H1 (cell line): ENCODE data around the gene NOS1AP. TPM values are rescaled to one million over a fixed set of nuclear protein-coding genes. Genes with fewer than 3 reads are reported as not detected.
A peak's percentile ranks its signal among the peaks of the same experiment; 100 is the strongest.

Experiments
- CTCF ChIA-PET: fragments of 300-600 bp; sonication (Branson Sonifier 250); formaldehyde crosslinking; loops from one replicate; lab custom pipeline; 2021; ENCODE audit not compliant: partially characterized antibody; lab: Charles Lee
- POLR2A ChIA-PET: fragments of 300-600 bp; sonication (Branson Sonifier 250); formaldehyde crosslinking; loops from one replicate; lab custom pipeline; 2021; ENCODE audit warnings: inconsistent platforms; ENCODE audit not compliant: partially characterized antibody; lab: Charles Lee
- DNase-seq, 2 experiments: peaks; one replicate each; pipeline versions ENCODE4 v3.0.0 to v3.0.0-alpha.2; 2010 to 2022; ENCODE audit warnings: low spot score in 2 of 2, low read depth in 1 of 2, mixed read lengths in 1 of 2
- FAIRE-seq: peaks from 2 replicates; lab custom pipeline; 2011; peaks lifted over from hg19 to GRCh38; lab: Jason Lieb, UNC
- H2AFZ ChIP-seq: 2 replicates; pipeline ENCODE4 v1.8.1; 2012; ENCODE audit warnings: low read length, inconsistent platforms
- H2AK5ac ChIP-seq: 2 replicates; pipeline ENCODE4 v1.6.1; 2013; ENCODE audit warnings: low read depth, low read length
- H2BK120ac ChIP-seq: replicated peaks from 2 replicates; pipeline ENCODE3; 2013; ENCODE audit warnings: low read depth, low read length, inconsistent platforms
- H2BK12ac ChIP-seq: 2 replicates; pipeline ENCODE4 v1.6.1; 2013; ENCODE audit warnings: low read depth, low read length
- H2BK15ac ChIP-seq: 2 replicates; pipeline ENCODE4 v1.6.1; 2013; ENCODE audit warnings: low read length
- H2BK20ac ChIP-seq: 2 replicates; pipeline ENCODE4 v1.6.1; 2013; ENCODE audit warnings: low read length
- H2BK5ac ChIP-seq: 2 replicates; pipeline ENCODE4 v1.6.1; 2013; ENCODE audit warnings: low read depth, low read length
- H3K14ac ChIP-seq: 2 replicates; pipeline ENCODE4 v1.6.1; 2013; ENCODE audit warnings: inconsistent platforms; ENCODE audit not compliant: insufficient read length
- H3K18ac ChIP-seq: 2 replicates; pipeline ENCODE4 v1.6.1; 2013; ENCODE audit warnings: low read length; ENCODE audit errors: extremely low read depth
- H3K23ac ChIP-seq: 2 replicates; pipeline ENCODE4 v1.6.1; 2013; ENCODE audit warnings: inconsistent platforms; ENCODE audit not compliant: insufficient read length
- H3K23me2 ChIP-seq: 2 replicates; pipeline ENCODE4 v1.6.1; 2013; ENCODE audit warnings: low read depth, low read length
- H3K27ac ChIP-seq: 2 replicates; pipeline ENCODE4 v1.6.1; 2011; ENCODE audit warnings: low read depth, low read length, inconsistent platforms
- H3K27me3 ChIP-seq, 4 experiments: replicated peaks in 1 of 4; 1 replicate in 1 of 4; 2 replicates in 3 of 4; pipeline versions ENCODE4 v1.6.1 to v1.8.1; 2011 to 2013; ENCODE audit warnings: low read length in 3 of 4, mild to moderate bottlenecking in 3 of 4, inconsistent platforms in 2 of 4, mixed read lengths in 2 of 4, moderate library complexity in 1 of 4; ENCODE audit not compliant: control insufficient read depth in 3 of 4, insufficient read depth in 3 of 4; ENCODE audit errors: extremely low read depth in 1 of 4
- H3K36me3 ChIP-seq, 4 experiments: 2 replicates each; pipeline versions ENCODE4 v1.6.1 to v1.8.1; 2011 to 2013; ENCODE audit warnings: mild to moderate bottlenecking in 4 of 4, low read length in 3 of 4, moderate library complexity in 2 of 4, control low read depth in 1 of 4, inconsistent platforms in 1 of 4; ENCODE audit not compliant: insufficient read depth in 4 of 4, control insufficient read depth in 2 of 4
- H3K4ac ChIP-seq: replicated peaks from 2 replicates; pipeline ENCODE3; 2013; ENCODE audit warnings: low read length, low read depth, mixed read lengths, inconsistent platforms; ENCODE audit not compliant: insufficient read length
- H3K4me1 ChIP-seq, 4 experiments: replicated peaks in 1 of 4; 1 replicate in 1 of 4; 2 replicates in 3 of 4; pipeline versions ENCODE4 v1.6.1 to v1.8.1; 2011 to 2013; ENCODE audit warnings: low read length in 3 of 4, inconsistent platforms in 2 of 4, mixed read lengths in 1 of 4; ENCODE audit not compliant: insufficient read depth in 4 of 4, control insufficient read depth in 3 of 4
- H3K4me2 ChIP-seq, 2 experiments: 2 replicates each; pipeline versions ENCODE4 v1.6.1 to v1.8.1; 2011 to 2013; ENCODE audit warnings: low read depth in 2 of 2, low read length in 2 of 2, control low read depth in 1 of 2, inconsistent platforms in 1 of 2, mild to moderate bottlenecking in 1 of 2; ENCODE audit not compliant: insufficient read depth in 1 of 2
- H3K4me3 ChIP-seq, 4 experiments: fragments of 200-600, 300-600 bp in 1 of 4; sonication (generic), shearing (Covaris generic), sonication (Bioruptor Twin) in 1 of 4; 2 replicates each; pipeline versions ENCODE4 v1.5.1 to v1.8.1; 2011 to 2016; ENCODE audit warnings: low read length in 4 of 4, low read depth in 3 of 4, control low read depth in 2 of 4, inconsistent platforms in 2 of 4, mild to moderate bottlenecking in 2 of 4, mixed read lengths in 1 of 4, moderate library complexity in 1 of 4; ENCODE audit not compliant: insufficient read depth in 2 of 4; ENCODE audit errors: extremely low read depth in 1 of 4
- H3K56ac ChIP-seq: replicated peaks from 2 replicates; pipeline ENCODE3; 2013; ENCODE audit warnings: low read depth, mild to moderate bottlenecking, mixed read lengths, low read length, inconsistent platforms; ENCODE audit not compliant: insufficient read length
- H3K79me1 ChIP-seq: 2 replicates; pipeline ENCODE4 v1.6.1; 2013; ENCODE audit warnings: low read depth, low read length, control low read depth
- H3K79me2 ChIP-seq, 2 experiments: 2 replicates each; pipeline versions ENCODE4 v1.6.1 to v1.8.1; 2012 to 2013; ENCODE audit warnings: low read length in 2 of 2, mild to moderate bottlenecking in 2 of 2, inconsistent platforms in 1 of 2; ENCODE audit not compliant: insufficient read depth in 2 of 2, control insufficient read depth in 1 of 2
- H3K9ac ChIP-seq, 4 experiments: replicated peaks in 1 of 4; 1 replicate in 1 of 4; 2 replicates in 3 of 4; pipeline versions ENCODE4 v1.6.1 to v1.8.1; 2011 to 2013; ENCODE audit warnings: low read depth in 3 of 4, low read length in 3 of 4, control low read depth in 2 of 4, mild to moderate bottlenecking in 2 of 4, moderate library complexity in 2 of 4, inconsistent platforms in 1 of 4; ENCODE audit errors: extremely low read depth in 1 of 4
- H3K9me3 ChIP-seq, 2 experiments: 2 replicates each; pipeline versions ENCODE4 v1.6.1 to v1.8.1; 2012 to 2013; ENCODE audit warnings: mild to moderate bottlenecking in 2 of 2, moderate library complexity in 2 of 2, control low read depth in 1 of 2, inconsistent platforms in 1 of 2, low read depth in 1 of 2, low read length in 1 of 2, mixed read lengths in 1 of 2; ENCODE audit not compliant: insufficient read depth in 2 of 2
- H4K20me1 ChIP-seq, 2 experiments: replicated peaks in 1 of 2; 2 replicates each; pipeline versions ENCODE3 to v1.8.1; 2011 to 2013; ENCODE audit warnings: inconsistent platforms in 2 of 2, low read length in 2 of 2, mild to moderate bottlenecking in 1 of 2; ENCODE audit not compliant: insufficient read depth in 2 of 2, control insufficient read depth in 1 of 2
- H4K5ac ChIP-seq: 2 replicates; pipeline ENCODE4 v1.6.1; 2013; ENCODE audit warnings: low read length, low read depth, mixed read lengths, inconsistent platforms; ENCODE audit not compliant: insufficient read length
- H4K8ac ChIP-seq: 2 replicates; pipeline ENCODE4 v1.8.0; 2013; ENCODE audit warnings: mild to moderate bottlenecking, moderate library complexity, low read length, inconsistent platforms; ENCODE audit not compliant: insufficient read depth; ENCODE audit errors: extremely low read depth
- H4K91ac ChIP-seq: replicated peaks from 2 replicates; pipeline ENCODE3; 2013; ENCODE audit warnings: low read length, mixed read lengths, inconsistent platforms; ENCODE audit not compliant: insufficient read length
- EGR1 ChIP-seq: IDR thresholded peaks from 2 replicates; pipeline ENCODE4 v1.6.1; 2011; ENCODE audit warnings: low read depth, low read length, borderline replicate concordance
- EP300 ChIP-seq, 2 experiments: IDR thresholded peaks; 1 replicate in 1 of 2; 2 replicates in 1 of 2; pipeline ENCODE4 v1.6.1; 2011 to 2012; ENCODE audit warnings: low read depth in 2 of 2, low read length in 2 of 2, mild to moderate bottlenecking in 2 of 2, borderline replicate concordance in 1 of 2, inconsistent platforms in 1 of 2, moderate library complexity in 1 of 2
- FOSL1 ChIP-seq: IDR thresholded peaks from 2 replicates; pipeline ENCODE4 v1.6.1; 2011; ENCODE audit warnings: mild to moderate bottlenecking, low read depth, low read length, moderate library complexity; ENCODE audit not compliant: insufficient read depth
- GABPA ChIP-seq: IDR thresholded peaks from 2 replicates; pipeline ENCODE4 v1.6.1; 2011; ENCODE audit warnings: mild to moderate bottlenecking, low read length, moderate library complexity, borderline replicate concordance; ENCODE audit not compliant: insufficient read depth
- KDM4A ChIP-seq: IDR thresholded peaks from one replicate; pipeline ENCODE4 v1.7.1; 2012; ENCODE audit warnings: low read depth, mild to moderate bottlenecking, moderate library complexity, low read length, inconsistent platforms; ENCODE audit not compliant: severe bottlenecking
- KDM5A ChIP-seq: fragments of 200-600 bp; IDR thresholded peaks from 2 replicates; pipeline ENCODE4 v1.7.1; 2012; ENCODE audit warnings: mild to moderate bottlenecking, low read length, inconsistent platforms, mixed read lengths
- MAFK ChIP-seq: IDR thresholded peaks from 2 replicates; pipeline ENCODE4 v1.6.1; 2012; ENCODE audit warnings: low read depth, mild to moderate bottlenecking, improper control_type of control experiment, low read length
- NRF1 ChIP-seq: IDR thresholded peaks from 2 replicates; pipeline ENCODE4 v1.6.1; 2011; ENCODE audit warnings: mild to moderate bottlenecking, low read depth, low read length, improper control_type of control experiment
- RAD21 ChIP-seq, 2 experiments: IDR thresholded peaks in 1 of 2; conservative IDR thresholded peaks in 1 of 2; 2 replicates each; pipeline ENCODE4 v1.6.1; 2011; ENCODE audit warnings: low read depth in 2 of 2, low read length in 2 of 2, improper control_type of control experiment in 1 of 2, inconsistent platforms in 1 of 2, mild to moderate bottlenecking in 1 of 2, moderate library complexity in 1 of 2
- SRF ChIP-seq: IDR thresholded peaks from 2 replicates; pipeline ENCODE4 v1.6.1; 2011; ENCODE audit warnings: mild to moderate bottlenecking, low read depth, low read length, moderate library complexity
- TAF1 ChIP-seq: IDR thresholded peaks from 2 replicates; pipeline ENCODE4 v1.6.1; 2011; ENCODE audit warnings: mild to moderate bottlenecking, low read depth, low read length
- YY1 ChIP-seq: IDR thresholded peaks from 2 replicates; pipeline ENCODE4 v1.6.1; 2011; ENCODE audit warnings: low read depth, mild to moderate bottlenecking, low read length
- ZNF274 ChIP-seq: IDR thresholded peaks from 2 replicates; pipeline ENCODE4 v1.7.0; 2012; ENCODE audit warnings: low read length, borderline replicate concordance; ENCODE audit errors: extremely low read depth
- WGBS, 2 experiments: shearing (Covaris generic) in 1 of 2; methylation state at CpG; one replicate each; pipeline versions ENCODE4 v1.1.6 to v1.1.7; 2013 to 2015; ENCODE audit warnings: low lambda C conversion rate in 2 of 2, mixed read lengths in 2 of 2, inconsistent platforms in 1 of 2, low coverage in 1 of 2, missing lambda C conversion rate in 1 of 2; ENCODE audit not compliant: insufficient replicate concordance in 2 of 2, insufficient coverage in 1 of 2, insufficient read length in 1 of 2; ENCODE audit errors: extremely low coverage in 1 of 2, missing lambda C conversion rate in 1 of 2; 5-methylcytosine and 5-hydroxymethylcytosine counted together
- polyA plus RNA-seq, 7 experiments: library from polyadenylated mRNA; depleted of rRNA in 3 of 7; stranded (reverse) in 5 of 7; unstranded in 2 of 7; fragments of >200 nt in 5 of 7; fragments of 200-250 nt in 2 of 7; gene quantifications; 1 replicate in 5 of 7; 2 replicates in 1 of 7; 4 replicates in 1 of 7; pipeline versions ENCODE4 v1.2.1 to v1.2.3, GENCODE V29; 2011 to 2013; ENCODE audit warnings: missing spikeins in 2 of 7, mixed read lengths in 2 of 7
- total RNA-seq: library from RNA; stranded (reverse); fragmentation: NEBNext Ultra II Directional; extraction: Animal tissue kit (Norgen Biotek cat#: 25700); gene quantifications from 2 replicates; pipeline ENCODE4 v1.2.1, GENCODE V29; 2021

Gene NOS1AP
- total and polyA plus RNA-seq, 2 of the 8 experiments (the other 6 are each of a cell fraction or from before 2014, with no cell fraction given): 2.4 to 12.1 TPM

GRCh38 chr1:162397943-162398560, 328.6 kb downstream of the NOS1AP start:
- Histone ChIP-seq H2BK120ac (no peak overlapping the region), H3K9ac (no peak overlapping the region), H3K27me3 (no peaks in the 10 kb centered on the region), H3K14ac (no peak overlapping the region), H3K4me1 (peaks cover 2 to 13% (median 5%) of the 10 kb centered on the region in 4 experiments; a peak in 3 of 7 replicates), H4K8ac (no peak overlapping the region), H3K4me2 (no peak overlapping the region), H3K36me3 (no peaks in the 10 kb centered on the region), H3K9me3 (no peaks in the 10 kb centered on the region), H4K20me1 (no peaks in the 10 kb centered on the region), H2AFZ (peak overlapping the region; percentile 54; the same call in 1 of the 2 replicates), H2BK20ac (no peak overlapping the region), H2AK5ac (no peak overlapping the region), H3K23ac (no peak overlapping the region), H3K4me3 (no peak overlapping the region), H4K91ac (no peak overlapping the region), H3K18ac (no peak overlapping the region), H2BK12ac (no peak overlapping the region), H3K23me2 (no peaks in the 10 kb centered on the region), H3K27ac (no peak overlapping the region), H3K79me1 (no peaks in the 10 kb centered on the region), H3K79me2 (no peaks in the 10 kb centered on the region), H2BK5ac (peak overlapping the region; percentile 38; the same call in 1 of the 2 replicates), H4K5ac (no peak overlapping the region), H2BK15ac (no peak overlapping the region), H3K56ac (no peak overlapping the region), H3K4ac (no peak overlapping the region)
- DNase-seq (peak in 1 of 2 experiments; percentile 33), FAIRE-seq (no peak)
- ChIA-PET POLR2A (interaction anchor here (0.7 to 1.5 kb wide), 4 partner anchors 9 to 89 kb away, joined by 3 to 5 read pairs (median 3); no protein-coding TSS in a partner anchor), CTCF (interaction anchor here (0.9 to 2.2 kb wide), 8 partner anchors 9 to 79 kb away, joined by 3 to 11 read pairs (median 3); no protein-coding TSS in a partner anchor)
- 91% methylated on average over 3 of the region's 3 CpGs; no CpG with 5 or more reads in 1 of the 2 experiments for WGBS, 2 experiments
- TF ChIP-seq SRF (no peak), FOSL1 (no peak), GABPA (no peak), ZNF274 (no peak), NRF1 (no peak), YY1 (no peak), TAF1 (no peak), EGR1 (no peak), EP300 (IDR thresholded peaks at IDR 0.05; ENCODE audit: borderline replicate concordance in 1 of 2, low read depth in 2 of 2, low read length in 2 of 2) (no peak), MAFK (no peak), RAD21 (IDR thresholded peaks at IDR 0.05 in 1 of 2, conservative IDR thresholded peaks at IDR 0.05 in 1 of 2; ENCODE audit: low read depth in 2 of 2, low read length in 2 of 2) (no peak), KDM5A (no peak), KDM4A (no peak)
